ENCODE measurements around the gene HGFAC. TPM values are rescaled to one million over a fixed set of nuclear protein-coding genes. Genes with fewer than 3 reads are reported as not detected.

Gene HGFAC
- total RNA-seq, 1 donor from 2014 or later: not detected

- no peaks in the 10 kb centered on the region for H3K36me3 ChIP-seq
- no peaks in the 10 kb centered on the region for H3K9me3 ChIP-seq
- TF ChIP-seq POLR2A (IDR thresholded peaks at IDR 0.05) (no peak), POLR2AphosphoS5 (IDR thresholded peaks at IDR 0.05; ENCODE audit: insufficient read depth in 1 of 2, low read depth in 1 of 2) (no peak), CTCF (IDR thresholded peaks at IDR 0.05) (no peak)
- DNase-seq (ENCODE audit: extremely low spot score in 2 of 2): no peak
- H3K27ac ChIP-seq: no peak overlapping the region
- peaks cover 25% of the 10 kb centered on the region for H3K4me1 ChIP-seq
- intact Hi-C loops (cut with DNase I): no loop called here
- H3K4me3 ChIP-seq: no peak overlapping the region
- H3K27me3 ChIP-seq: no peaks in the 10 kb centered on the region
Observed at GRCh38 chr4:3485886-3486540, 44.2 kb downstream of the HGFAC start.

- H3K4me1 ChIP-seq: peaks cover 25% of the 10 kb centered on the region
- H3K27me3 ChIP-seq: no peaks in the 10 kb centered on the region
- intact Hi-C loops (cut with DNase I): no loop called here
- TF ChIP-seq POLR2A (IDR thresholded peaks at IDR 0.05): no peak
- no peak for TF ChIP-seq POLR2AphosphoS5 (IDR thresholded peaks at IDR 0.05; ENCODE audit: insufficient read depth in 1 of 2, low read depth in 1 of 2)
- no peak for TF ChIP-seq CTCF (IDR thresholded peaks at IDR 0.05)
- no peaks in the 10 kb centered on the region for H3K9me3 ChIP-seq
- H3K36me3 ChIP-seq: no peaks in the 10 kb centered on the region
- no peak overlapping the region for H3K4me3 ChIP-seq
- no peak overlapping the region for H3K27ac ChIP-seq
- no peak for DNase-seq (ENCODE audit: extremely low spot score in 2 of 2)
Observed at GRCh38 chr4:3486541-3487540, 45.1 kb downstream of the HGFAC start.

- no peaks in the 10 kb centered on the region for H3K36me3 ChIP-seq
- H3K27ac ChIP-seq: no peak overlapping the region
- peaks cover 25% of the 10 kb centered on the region for H3K4me1 ChIP-seq
- no peaks in the 10 kb centered on the region for H3K27me3 ChIP-seq
- H3K9me3 ChIP-seq: no peaks in the 10 kb centered on the region
- no peak overlapping the region for H3K4me3 ChIP-seq
- no peak for DNase-seq (ENCODE audit: extremely low spot score in 2 of 2)
- intact Hi-C loops (cut with DNase I): no loop called here
- TF ChIP-seq POLR2AphosphoS5 (IDR thresholded peaks at IDR 0.05; ENCODE audit: insufficient read depth in 1 of 2, low read depth in 1 of 2) (no peak), CTCF (IDR thresholded peaks at IDR 0.05) (no peak), POLR2A (IDR thresholded peaks at IDR 0.05) (no peak)
Observed at GRCh38 chr4:3487861-3488260, 46.1 kb downstream of the HGFAC start.

GRCh38 chr4:3488820-3489219 is 47.1 kb downstream of the HGFAC start:
- Histone ChIP-seq H3K27me3 (no peaks in the 10 kb centered on the region), H3K4me3 (no peak overlapping the region), H3K4me1 (peaks cover 20% of the 10 kb centered on the region), H3K9me3 (no peaks in the 10 kb centered on the region), H3K27ac (no peak overlapping the region), H3K36me3 (no peaks in the 10 kb centered on the region)
- TF ChIP-seq POLR2AphosphoS5 (IDR thresholded peaks at IDR 0.05; ENCODE audit: insufficient read depth in 1 of 2, low read depth in 1 of 2) (no peak), POLR2A (IDR thresholded peaks at IDR 0.05) (no peak), CTCF (IDR thresholded peaks at IDR 0.05) (no peak)
- no peak for DNase-seq (ENCODE audit: extremely low spot score in 2 of 2)
- intact Hi-C loops (cut with DNase I): no loop called here
